ENCODE data around the gene ANKRD53. TPM values are rescaled to one million over a fixed set of nuclear protein-coding genes. Genes with fewer than 3 reads are reported as not detected.

Gene ANKRD53
- total and polyA plus RNA-seq, 9 of the 15 experiments (the other 6 are each of a cell fraction or from before 2014, with no cell fraction given), result 0.18 TPM; not detected in 8

DNA sequence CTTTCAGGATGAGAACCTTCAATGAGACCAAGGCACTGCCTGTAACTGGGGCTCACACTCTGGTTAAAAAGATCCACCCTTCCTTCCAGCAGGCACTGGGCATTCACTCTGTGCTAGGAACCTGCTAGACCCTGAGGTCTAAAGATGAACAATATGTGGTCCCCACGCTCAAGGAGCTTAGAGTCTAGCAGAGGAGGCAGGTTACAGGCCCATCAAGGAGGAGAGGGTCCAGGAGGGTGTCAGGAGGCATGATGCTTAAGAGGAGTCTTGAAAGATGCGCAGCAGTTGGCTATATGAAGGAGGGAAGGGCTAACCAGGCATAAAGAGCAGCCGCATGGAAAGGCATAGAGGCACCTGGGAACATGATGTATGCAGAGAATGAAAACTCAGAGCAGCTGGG, 4.5 kb downstream of the ANKRD53 start:
- CTCF ChIA-PET (ENCODE audit: low intra/inter-chr PET ratio), result no interaction called here
- H3K9ac ChIP-seq (ENCODE audit: insufficient read depth in 1 of 2, low read depth in 2 of 2, low read length in 2 of 2), result no peak overlapping the region
- no peak for DNase-seq (ENCODE audit: extremely low read depth in 1 of 4, low spot score in 3 of 4)

More for the DNA sequence above, 4.5 kb downstream of the ANKRD53 start:
- no peak overlapping the region for H3K4me3 ChIP-seq
- intact Hi-C loops (cut with micrococcal nuclease) (no loop called here), in situ Hi-C loops (cut with MboI) (no loop called here)
- H2AFZ ChIP-seq (ENCODE audit: low read depth, low read length), result no peak overlapping the region
- no peak overlapping the region for H3K27ac ChIP-seq (ENCODE audit: extremely low read depth, low read depth, low read length)
- POLR2A ChIA-PET, result no interaction called here
- 0 out of 2 replicates have a peak, but pooled peaks cover 3% of the 10 kb centered on the region for H4K20me1 ChIP-seq (replicated peaks; ENCODE audit: control insufficient read depth, insufficient read depth, low read length)
- no TSS peak for BruUV-seq (replicated peaks)
- TF ChIP-seq GTF2E2 (tag; IDR thresholded peaks at IDR 0.05), result no peak
- TF ChIP-seq, protein P1, sequence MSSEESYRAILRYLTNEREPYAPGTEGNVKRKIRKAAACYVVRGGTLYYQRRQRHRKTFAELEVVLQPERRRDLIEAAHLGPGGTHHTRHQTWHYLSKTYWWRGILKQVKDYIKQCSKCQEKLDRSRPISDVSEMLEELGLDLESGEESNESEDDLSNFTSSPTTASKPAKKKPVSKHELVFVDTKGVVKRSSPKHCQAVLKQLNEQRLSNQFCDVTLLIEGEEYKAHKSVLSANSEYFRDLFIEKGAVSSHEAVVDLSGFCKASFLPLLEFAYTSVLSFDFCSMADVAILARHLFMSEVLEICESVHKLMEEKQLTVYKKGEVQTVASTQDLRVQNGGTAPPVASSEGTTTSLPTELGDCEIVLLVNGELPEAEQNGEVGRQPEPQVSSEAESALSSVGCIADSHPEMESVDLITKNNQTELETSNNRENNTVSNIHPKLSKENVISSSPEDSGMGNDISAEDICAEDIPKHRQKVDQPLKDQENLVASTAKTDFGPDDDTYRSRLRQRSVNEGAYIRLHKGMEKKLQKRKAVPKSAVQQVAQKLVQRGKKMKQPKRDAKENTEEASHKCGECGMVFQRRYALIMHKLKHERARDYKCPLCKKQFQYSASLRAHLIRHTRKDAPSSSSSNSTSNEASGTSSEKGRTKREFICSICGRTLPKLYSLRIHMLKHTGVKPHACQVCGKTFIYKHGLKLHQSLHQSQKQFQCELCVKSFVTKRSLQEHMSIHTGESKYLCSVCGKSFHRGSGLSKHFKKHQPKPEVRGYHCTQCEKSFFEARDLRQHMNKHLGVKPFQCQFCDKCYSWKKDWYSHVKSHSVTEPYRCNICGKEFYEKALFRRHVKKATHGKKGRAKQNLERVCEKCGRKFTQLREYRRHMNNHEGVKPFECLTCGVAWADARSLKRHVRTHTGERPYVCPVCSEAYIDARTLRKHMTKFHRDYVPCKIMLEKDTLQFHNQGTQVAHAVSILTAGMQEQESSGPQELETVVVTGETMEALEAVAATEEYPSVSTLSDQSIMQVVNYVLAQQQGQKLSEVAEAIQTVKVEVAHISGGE (CRISPR knock-in tag; IDR thresholded peaks at IDR 0.05), result no peak
- TF ChIP-seq, protein P2, sequence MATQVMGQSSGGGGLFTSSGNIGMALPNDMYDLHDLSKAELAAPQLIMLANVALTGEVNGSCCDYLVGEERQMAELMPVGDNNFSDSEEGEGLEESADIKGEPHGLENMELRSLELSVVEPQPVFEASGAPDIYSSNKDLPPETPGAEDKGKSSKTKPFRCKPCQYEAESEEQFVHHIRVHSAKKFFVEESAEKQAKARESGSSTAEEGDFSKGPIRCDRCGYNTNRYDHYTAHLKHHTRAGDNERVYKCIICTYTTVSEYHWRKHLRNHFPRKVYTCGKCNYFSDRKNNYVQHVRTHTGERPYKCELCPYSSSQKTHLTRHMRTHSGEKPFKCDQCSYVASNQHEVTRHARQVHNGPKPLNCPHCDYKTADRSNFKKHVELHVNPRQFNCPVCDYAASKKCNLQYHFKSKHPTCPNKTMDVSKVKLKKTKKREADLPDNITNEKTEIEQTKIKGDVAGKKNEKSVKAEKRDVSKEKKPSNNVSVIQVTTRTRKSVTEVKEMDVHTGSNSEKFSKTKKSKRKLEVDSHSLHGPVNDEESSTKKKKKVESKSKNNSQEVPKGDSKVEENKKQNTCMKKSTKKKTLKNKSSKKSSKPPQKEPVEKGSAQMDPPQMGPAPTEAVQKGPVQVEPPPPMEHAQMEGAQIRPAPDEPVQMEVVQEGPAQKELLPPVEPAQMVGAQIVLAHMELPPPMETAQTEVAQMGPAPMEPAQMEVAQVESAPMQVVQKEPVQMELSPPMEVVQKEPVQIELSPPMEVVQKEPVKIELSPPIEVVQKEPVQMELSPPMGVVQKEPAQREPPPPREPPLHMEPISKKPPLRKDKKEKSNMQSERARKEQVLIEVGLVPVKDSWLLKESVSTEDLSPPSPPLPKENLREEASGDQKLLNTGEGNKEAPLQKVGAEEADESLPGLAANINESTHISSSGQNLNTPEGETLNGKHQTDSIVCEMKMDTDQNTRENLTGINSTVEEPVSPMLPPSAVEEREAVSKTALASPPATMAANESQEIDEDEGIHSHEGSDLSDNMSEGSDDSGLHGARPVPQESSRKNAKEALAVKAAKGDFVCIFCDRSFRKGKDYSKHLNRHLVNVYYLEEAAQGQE (IDR thresholded peaks at IDR 0.05; ENCODE audit: borderline replicate concordance), result no peak
- TF ChIP-seq, protein P2 (CRISPR knock-in tag; IDR thresholded peaks at IDR 0.05; ENCODE audit: low read depth), result no peak
- no peak for TF ChIP-seq SMARCE1 (IDR thresholded peaks at IDR 0.05)
- no peak for TF ChIP-seq HNRNPL (IDR thresholded peaks at IDR 0.05; ENCODE audit: low read depth, low read length)
- TF ChIP-seq PHF8 (IDR thresholded peaks at IDR 0.05; ENCODE audit: borderline replicate concordance, low read length), result 0 out of 2 replicates have a peak, but pooled peaks have one; percentile 1
- no peak for TF ChIP-seq PCBP1 (IDR thresholded peaks at IDR 0.05; ENCODE audit: low read depth, low read length, poor library complexity, severe bottlenecking)
- TF ChIP-seq CXXC5 (CRISPR knock-in tag; IDR thresholded peaks at IDR 0.05), result no peak
- no peak overlapping the region for H3K4me2 ChIP-seq (ENCODE audit: insufficient read depth, low read length)
- H3K9me3 ChIP-seq (replicated peaks; ENCODE audit: control insufficient read depth, insufficient read depth, low read depth, low read length), result no peaks in the 10 kb centered on the region; the same call in 1 of the 2 replicates
- H3K36me3 ChIP-seq (ENCODE audit: control insufficient read depth, insufficient read depth, low read length), result peaks cover 26% of the 10 kb centered on the region
- H3K9me1 ChIP-seq (ENCODE audit: control insufficient read depth, insufficient read depth, low read length), result no peaks in the 10 kb centered on the region
- FAIRE-seq (no peak), ATAC-seq (no peak)
- peaks cover 0 to 12% of the 10 kb centered on the region in 2 experiments; a peak in 2 of 5 replicates for H3K4me1 ChIP-seq (replicated peaks in 1 of 2; ENCODE audit: control insufficient read depth in 2 of 2, insufficient read depth in 2 of 2, low read length in 2 of 2)
- no peaks in the 10 kb centered on the region for H3K79me2 ChIP-seq (ENCODE audit: control insufficient read depth, insufficient read depth, low read length)
- WGBS (ENCODE audit: insufficient coverage, low coverage, missing lambda C conversion rate), result 67% methylated on average over 3 of the region's 3 CpGs
- no peaks in the 10 kb centered on the region for H3K27me3 ChIP-seq (ENCODE audit: control insufficient read depth in 2 of 2, insufficient read depth in 2 of 2, low read length in 2 of 2)

Measured in K562 (cell line).